Measurements from ENCODE around the gene HOXC12. TPM values are rescaled to one million over a fixed set of nuclear protein-coding genes. Genes with fewer than 3 reads are reported as not detected.

The HOXC12 gene
- polyA plus RNA-seq, 1 of the 3 experiments (the other 2 are of a cell fraction) = not detected

- H3K9ac ChIP-seq = no peak overlapping the region
- CTCF ChIA-PET = interaction anchor here (0.9 to 12.8 kb wide), 17 partner anchors 8 to 407 kb away, joined by 3 to 194 read pairs (median 6); partner anchors contain the start of genes HOTAIR, HOXC10, HOXC11 and HOXC5
- POLR2A ChIA-PET = no interaction called here
Observed at GRCh38 chr12:53992377-53992889, 37.7 kb downstream of the HOXC12 start.

More at GRCh38 chr12:53992377-53992889, 37.7 kb downstream of the HOXC12 start:
- Histone ChIP-seq H3K4me3 (ENCODE audit: low read depth in 2 of 2, low read length in 1 of 2) (no peak overlapping the region), H3K27me3 (ENCODE audit: insufficient read depth) (peaks cover 88% of the 10 kb centered on the region), H4K20me1 (ENCODE audit: insufficient read depth) (no peaks in the 10 kb centered on the region), H3K79me2 (ENCODE audit: insufficient read depth) (no peaks in the 10 kb centered on the region), H3K4me1 (ENCODE audit: control insufficient read depth in 1 of 2, insufficient read depth in 2 of 2, low read depth in 1 of 2, low read length in 1 of 2) (peaks cover 0 to 4% of the 10 kb centered on the region in 2 experiments; a peak in 2 of 4 replicates), H2AFZ (ENCODE audit: low read depth) (no peak overlapping the region), H3K36me3 (replicated peaks in 1 of 2; ENCODE audit: control insufficient read depth in 1 of 2, insufficient read depth in 2 of 2, low read length in 1 of 2) (no peaks in the 10 kb centered on the region), H3K9me3 (no peaks in the 10 kb centered on the region), H3F3A (replicated peaks; ENCODE audit: insufficient read depth) (peaks cover 5% of the 10 kb centered on the region), H3K27ac (ENCODE audit: low read depth in 2 of 2, low read length in 1 of 2) (no peak overlapping the region), H3K9me2 (no peaks in the 10 kb centered on the region), H3K4me2 (no peak overlapping the region)
- TF ChIP-seq TCF12 (IDR thresholded peaks at IDR 0.05) (no peak), JUND (IDR thresholded peaks at IDR 0.05) (no peak), GATA2 (CRISPR knock-in tag; IDR thresholded peaks at IDR 0.05) (no peak), TAF1 (IDR thresholded peaks at IDR 0.05; ENCODE audit: borderline replicate concordance, low read depth, low read length) (no peak), REST (IDR thresholded peaks at IDR 0.05; ENCODE audit: low read depth, low read length) (no peak), RAD21 (IDR thresholded peaks at IDR 0.05; ENCODE audit: low read length) (no peak), FOXJ3 (CRISPR knock-in tag; IDR thresholded peaks at IDR 0.05) (no peak), FOXM1 (IDR thresholded peaks at IDR 0.05; ENCODE audit: low read depth) (no peak), GABPA (IDR thresholded peaks at IDR 0.05; ENCODE audit: low read depth) (no peak), NRF1 (IDR thresholded peaks at IDR 0.05; ENCODE audit: low read depth, low read length) (no peak), YY1 (IDR thresholded peaks at IDR 0.05; ENCODE audit: low read depth) (no peak), IRF3 (IDR thresholded peaks at IDR 0.05; ENCODE audit: low read depth, low read length) (no peak), RCOR1 (IDR thresholded peaks at IDR 0.05; ENCODE audit: low read length) (no peak), ZBTB33 (IDR thresholded peaks at IDR 0.05; ENCODE audit: borderline replicate concordance, low read depth) (no peak), SMC3 (IDR thresholded peaks at IDR 0.05; ENCODE audit: low read depth, low read length) (no peak), USF1 (IDR thresholded peaks at IDR 0.05; ENCODE audit: borderline replicate concordance, low read depth) (no peak), EZH2phosphoT487 (IDR thresholded peaks at IDR 0.05; ENCODE audit: borderline replicate concordance, low read depth) (no peak)
- DNase-seq = no peak
- 52% methylated on average over 7 of the region's 7 CpGs for WGBS (ENCODE audit: low lambda C conversion rate)
